ENCODE results near the gene SYNC. TPM values are rescaled to one million over a fixed set of nuclear protein-coding genes. Genes with fewer than 3 reads are reported as not detected.

SYNC gene
- total and polyA plus RNA-seq, 2 of the 8 experiments (the other 6 are each of a cell fraction or from before 2014, with no cell fraction given) = 0.06 to 0.17 TPM

DNA sequence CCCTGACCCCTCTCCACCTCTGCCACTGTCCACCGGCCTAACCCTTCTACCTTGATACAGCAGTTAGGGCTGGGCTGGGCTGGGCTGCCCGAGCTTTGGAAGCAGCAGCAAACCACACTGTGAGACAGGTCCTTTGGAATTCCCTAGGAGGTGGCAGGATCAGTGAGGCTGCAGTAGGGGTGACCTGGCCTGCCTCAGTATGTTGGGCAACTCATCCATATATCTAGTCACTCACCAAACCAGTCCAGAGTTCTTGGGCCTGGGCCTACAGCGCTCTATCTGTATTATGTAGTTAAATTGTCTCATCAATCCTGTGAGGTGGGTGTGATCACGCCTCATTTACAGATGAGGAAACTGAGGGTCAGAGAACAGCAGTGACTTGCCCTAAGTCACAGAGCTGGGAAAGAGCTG is 13.3 kb upstream of the SYNC start (continued):
- TF ChIP-seq, protein P1, sequence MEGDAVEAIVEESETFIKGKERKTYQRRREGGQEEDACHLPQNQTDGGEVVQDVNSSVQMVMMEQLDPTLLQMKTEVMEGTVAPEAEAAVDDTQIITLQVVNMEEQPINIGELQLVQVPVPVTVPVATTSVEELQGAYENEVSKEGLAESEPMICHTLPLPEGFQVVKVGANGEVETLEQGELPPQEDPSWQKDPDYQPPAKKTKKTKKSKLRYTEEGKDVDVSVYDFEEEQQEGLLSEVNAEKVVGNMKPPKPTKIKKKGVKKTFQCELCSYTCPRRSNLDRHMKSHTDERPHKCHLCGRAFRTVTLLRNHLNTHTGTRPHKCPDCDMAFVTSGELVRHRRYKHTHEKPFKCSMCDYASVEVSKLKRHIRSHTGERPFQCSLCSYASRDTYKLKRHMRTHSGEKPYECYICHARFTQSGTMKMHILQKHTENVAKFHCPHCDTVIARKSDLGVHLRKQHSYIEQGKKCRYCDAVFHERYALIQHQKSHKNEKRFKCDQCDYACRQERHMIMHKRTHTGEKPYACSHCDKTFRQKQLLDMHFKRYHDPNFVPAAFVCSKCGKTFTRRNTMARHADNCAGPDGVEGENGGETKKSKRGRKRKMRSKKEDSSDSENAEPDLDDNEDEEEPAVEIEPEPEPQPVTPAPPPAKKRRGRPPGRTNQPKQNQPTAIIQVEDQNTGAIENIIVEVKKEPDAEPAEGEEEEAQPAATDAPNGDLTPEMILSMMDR (IDR thresholded peaks at IDR 0.05; ENCODE audit: control extremely low read depth in 1 of 3, insufficient read depth in 1 of 3, low read depth in 1 of 3, low read length in 3 of 3) = no peak
- TF ChIP-seq SAP30 (IDR thresholded peaks at IDR 0.05; ENCODE audit: insufficient read depth, insufficient replicate concordance, low read length) = no peak
